Muscle of back (tissue), 11 donors: ENCODE results near the gene ETV2. TPM values are rescaled to one million over a fixed set of nuclear protein-coding genes. Genes with fewer than 3 reads are reported as not detected.
A peak's percentile ranks its signal among the peaks of the same experiment; 100 is the strongest.
"Not testable (repeated sequence)": the region's sequence is repeated elsewhere in the genome, so short reads cannot be mapped to it uniquely, and the experiment has no call there.

Source experiments
- DNase-seq, 3 donors: peaks; one replicate each; pipeline versions ENCODE4 v3.0.0 to v3.0.0-alpha.2; 2013
- polyA plus RNA-seq, 10 donors: library from polyadenylated mRNA; unstranded; fragments of 120-200 nt; gene quantifications; one replicate each; pipeline ENCODE4 v1.2.1, GENCODE V29; 2013; ENCODE audit not compliant: insufficient read length in 10 of 10

ETV2 gene
- polyA plus RNA-seq, 10 donors, result 1.6 to 4.1 (median 2.5) TPM

- DNase-seq, result no peak
These were observed 18.1 kb upstream of the ETV2 start for GRCh38 chr19:35623327-35624010.

DNA sequence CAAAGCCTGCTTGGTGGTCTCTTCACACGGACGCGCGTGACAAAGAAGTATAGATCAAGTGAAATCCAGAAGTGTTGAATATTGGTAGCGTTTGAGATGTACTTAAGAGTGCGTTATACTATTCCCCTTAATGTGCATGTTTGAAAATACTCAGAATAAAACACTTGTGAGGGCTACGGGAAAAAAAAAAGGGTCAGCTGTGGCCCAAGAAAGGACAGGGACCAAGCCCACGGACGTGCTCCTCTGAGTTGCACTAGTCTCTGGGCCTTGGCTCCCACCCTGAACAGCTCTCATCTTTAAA is 13.3 kb upstream of the ETV2 start:
- DNase-seq, result no peak

- DNase-seq, result peak; percentile 99 to 100 (median 99)
These were observed 12.8 kb upstream of the ETV2 start, which contains the start of gene RBM42 for GRCh38 chr19:35628565-35629331. RBM42 (plus strand) TSS chr19:35629036; CDS start chr19:35629154, 118 bp downstream.

- DNase-seq, result no peak
These were observed 12.3 kb upstream of the ETV2 start for GRCh38 chr19:35629332-35629633.

GRCh38 chr19:35633727-35634440 is 7.7 kb upstream of the ETV2 start:
- no peak for DNase-seq

GRCh38 chr19:35636651-35637050 is 4.9 kb upstream of the ETV2 start:
- no peak for DNase-seq

DNA sequence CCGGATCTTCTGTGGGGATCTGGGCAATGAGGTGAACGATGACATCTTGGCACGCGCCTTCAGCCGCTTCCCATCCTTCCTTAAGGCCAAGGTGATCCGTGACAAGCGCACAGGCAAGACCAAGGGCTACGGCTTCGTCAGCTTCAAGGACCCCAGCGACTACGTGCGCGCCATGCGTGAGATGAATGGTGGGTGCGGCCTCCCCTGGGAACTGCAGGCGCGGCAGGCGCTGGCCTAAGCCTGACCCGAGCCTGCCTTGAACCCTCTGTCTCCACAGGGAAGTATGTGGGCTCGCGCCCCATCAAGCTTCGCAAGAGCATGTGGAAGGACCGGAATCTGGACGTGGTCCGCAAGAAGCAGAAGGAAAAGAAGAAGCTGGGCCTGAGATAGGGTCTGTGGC is 4.4 kb upstream of the ETV2 start:
- DNase-seq, result no peak

DNA sequence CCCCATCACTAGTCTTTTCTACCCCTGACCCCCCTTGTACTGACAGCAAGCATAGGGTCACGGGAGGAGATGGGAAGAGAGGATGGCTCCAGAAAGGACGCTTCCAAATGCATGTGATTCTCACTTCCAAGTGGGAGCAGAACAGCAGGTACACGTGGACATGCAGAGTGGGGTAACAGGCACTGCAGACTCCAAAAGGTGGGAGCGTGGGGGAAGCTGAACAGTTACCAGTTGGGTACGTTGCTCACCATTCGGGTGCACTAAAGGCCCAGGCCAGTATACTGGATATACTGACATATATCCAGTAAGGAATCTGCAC is 2.3 kb upstream of the ETV2 start:
- no peak for DNase-seq

DNA sequence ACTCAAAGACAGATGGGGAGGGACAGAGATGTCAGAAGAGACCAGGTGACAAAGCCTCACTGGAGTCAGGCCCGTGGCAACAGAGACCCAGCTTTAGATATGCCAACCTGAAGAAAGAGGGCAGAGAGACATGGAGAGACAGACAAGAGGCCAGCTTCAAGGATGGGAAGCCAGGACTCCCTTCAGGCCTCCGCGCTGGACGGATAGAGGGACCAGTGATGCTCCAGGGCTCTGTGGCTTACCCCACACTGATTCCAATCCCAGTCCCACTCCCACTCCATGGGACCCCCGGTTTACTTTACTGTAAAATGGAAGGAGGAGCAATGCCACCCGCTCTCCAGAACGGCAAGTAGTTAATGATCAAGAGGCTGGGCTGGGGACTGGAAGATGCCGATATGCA is 1.7 kb upstream of the ETV2 start:
- DNase-seq, result no peak

- peak in 1 of 3 donors; percentile 18 for DNase-seq
These were observed 767 bp downstream of the ETV2 start for GRCh38 chr19:35642312-35642711.

GRCh38 chr19:35642798-35643254 is 1.3 kb downstream of the ETV2 start:
- DNase-seq, result peak in 1 of 3 donors; percentile 14

GRCh38 chr19:35643255-35644205 is 2.0 kb downstream of the ETV2 start:
- DNase-seq, result peak; percentile 75 to 95 (median 82)

DNA sequence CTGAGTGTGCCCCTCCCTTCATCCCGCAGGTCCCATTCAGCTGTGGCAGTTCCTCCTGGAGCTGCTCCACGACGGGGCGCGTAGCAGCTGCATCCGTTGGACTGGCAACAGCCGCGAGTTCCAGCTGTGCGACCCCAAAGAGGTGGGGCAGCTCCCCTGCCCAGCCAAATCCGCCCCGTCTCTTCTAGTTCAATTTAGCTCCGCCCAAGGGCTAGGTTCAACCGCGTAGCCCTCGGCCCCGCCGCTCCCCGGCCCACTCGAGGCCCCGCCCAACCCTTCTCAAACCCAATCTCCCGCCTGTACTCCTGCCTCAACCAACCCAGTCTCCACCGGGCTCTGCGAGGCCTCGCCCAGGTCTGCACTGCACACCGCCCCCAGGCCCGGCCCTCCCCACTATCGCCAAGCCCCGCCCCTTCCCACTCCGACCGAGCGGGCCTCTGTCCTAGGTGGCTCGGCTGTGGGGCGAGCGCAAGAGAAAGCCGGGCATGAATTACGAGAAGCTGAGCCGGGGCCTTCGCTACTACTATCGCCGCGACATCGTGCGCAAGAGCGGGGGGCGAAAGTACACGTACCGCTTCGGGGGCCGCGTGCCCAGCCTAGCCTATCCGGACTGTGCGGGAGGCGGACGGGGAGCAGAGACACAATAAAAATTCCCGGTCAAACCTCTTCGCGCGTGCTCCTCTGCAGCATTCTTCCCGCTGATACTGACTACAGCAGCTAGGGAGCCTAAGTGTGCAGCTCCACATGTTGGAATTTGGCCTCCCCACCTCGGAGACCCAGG is 2.9 kb downstream of the ETV2 start:
- DNase-seq, result peak; percentile 92 to 98 (median 93)

DNA sequence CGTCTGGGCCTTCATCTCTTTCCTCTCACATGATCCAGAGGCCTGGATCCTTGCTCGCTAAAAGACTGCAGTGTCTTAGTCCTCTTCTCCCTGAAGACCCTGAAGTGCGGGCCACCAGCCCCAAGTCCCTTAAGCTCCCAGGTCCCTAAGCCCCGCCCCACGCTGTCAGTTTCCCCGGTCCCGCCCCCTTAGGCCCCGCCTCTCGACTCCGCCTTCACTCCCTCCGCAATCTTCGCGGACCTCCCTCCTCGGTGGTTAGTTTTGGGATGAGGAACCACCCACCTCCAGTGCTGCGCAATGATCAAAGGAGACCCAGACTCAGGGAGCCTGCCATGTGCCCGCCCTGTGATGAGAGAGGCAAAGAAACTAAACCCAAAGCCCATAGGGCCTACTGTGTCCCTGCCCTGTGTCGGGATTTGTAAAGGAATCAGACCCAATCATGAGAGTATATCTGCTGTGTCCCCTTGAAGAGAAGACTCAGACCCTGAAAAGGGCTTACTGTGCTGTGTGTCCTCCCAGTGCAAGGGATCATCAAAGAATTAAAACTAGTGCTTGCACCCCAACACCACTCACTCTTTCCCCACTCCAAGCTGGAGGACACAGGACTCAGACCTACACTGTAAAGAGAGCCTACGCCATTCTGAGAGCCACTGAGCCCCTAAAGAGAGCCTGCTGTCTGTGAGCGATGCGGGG is 3.6 kb downstream of the ETV2 start:
- DNase-seq, result peak; percentile 47 to 82 (median 66)

DNA sequence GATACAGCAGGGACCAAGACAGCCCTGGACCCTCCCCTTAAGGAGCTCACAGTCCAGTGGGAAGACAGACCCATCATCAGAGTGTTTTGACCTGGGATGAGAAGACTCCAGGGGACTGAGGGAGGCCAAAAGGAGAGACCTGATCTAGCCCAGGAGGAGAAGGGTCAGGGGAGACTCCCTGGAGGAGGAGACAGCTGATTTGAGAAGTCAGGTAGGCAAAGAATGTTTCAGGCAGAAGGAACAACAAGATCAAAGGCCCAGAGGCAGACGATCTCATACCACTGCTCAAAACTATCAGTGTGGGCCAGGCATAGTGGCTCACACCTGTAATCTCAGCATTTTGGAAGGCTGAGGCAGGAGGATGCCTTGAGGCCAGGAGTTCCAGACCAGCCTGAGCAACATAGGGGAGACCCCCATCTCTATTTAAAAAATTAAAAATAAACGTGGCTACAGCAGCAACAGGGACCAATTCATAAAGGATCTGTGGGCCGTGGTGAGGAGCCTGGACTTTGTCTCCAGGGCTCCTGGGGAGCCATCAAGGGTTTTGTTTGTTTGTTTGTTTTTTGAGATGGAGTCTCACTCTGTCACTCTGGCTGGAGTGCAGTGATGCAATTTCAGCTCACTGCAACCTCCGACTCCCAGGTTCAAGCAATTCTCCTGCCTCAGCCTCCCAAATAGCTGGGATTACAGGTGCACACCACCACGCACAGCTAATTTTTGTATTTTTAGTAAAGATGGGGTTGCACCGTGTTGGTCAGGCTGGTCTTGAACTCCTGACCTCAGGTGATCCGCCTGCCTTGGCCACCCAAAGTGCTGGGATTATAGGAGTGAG is 4.4 kb downstream of the ETV2 start:
- DNase-seq, result no peak

- peak; percentile 96 to 98 (median 97) for DNase-seq
These were observed 6.7 kb downstream of the ETV2 start, which contains the start of gene COX6B1 for GRCh38 chr19:35648017-35648961. COX6B1 (plus strand) TSS chr19:35648323; CDS start chr19:35651244, 2,921 bp downstream.

DNA sequence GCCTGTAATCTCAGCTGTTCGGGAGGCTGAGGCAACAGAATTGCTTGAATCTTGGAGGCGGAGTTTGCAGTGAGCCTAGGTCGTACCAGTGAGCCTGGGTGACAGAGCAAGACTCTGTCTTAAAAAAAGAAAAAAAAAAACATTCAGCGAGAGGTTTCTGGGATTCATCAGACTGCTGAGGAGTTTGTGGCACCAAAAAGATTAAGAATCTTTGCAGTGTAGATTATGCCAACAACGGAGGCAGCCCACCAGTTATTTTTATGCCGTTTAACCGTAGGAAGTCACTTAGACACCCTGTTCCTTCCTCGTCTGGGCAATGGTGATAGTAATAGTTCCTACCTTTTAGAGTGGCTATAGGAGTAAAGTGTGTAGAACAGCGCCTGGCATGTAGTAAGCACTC is 9.0 kb downstream of the ETV2 start:
- DNase-seq, result no peak

DNA sequence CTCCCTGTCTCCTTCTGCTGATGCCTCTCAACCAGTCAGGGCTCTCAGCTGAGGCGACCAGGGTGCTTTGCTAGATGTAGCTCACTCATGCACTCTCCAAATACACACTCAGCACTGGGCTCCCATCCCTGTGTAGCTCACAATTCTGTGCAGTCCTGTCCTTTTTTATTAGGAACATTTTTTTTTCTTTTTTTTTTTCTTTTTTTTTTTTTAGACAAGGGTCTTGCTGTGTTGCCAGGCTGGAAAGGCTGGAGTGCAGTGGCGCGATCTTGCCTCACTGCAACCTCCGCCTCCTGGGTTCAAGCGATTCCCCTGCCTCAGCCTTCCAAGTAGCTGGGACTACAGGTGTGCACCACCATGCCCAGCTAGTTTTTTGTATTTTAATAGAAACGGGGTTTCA is 13.3 kb downstream of the ETV2 start:
- DNase-seq, result not testable (repeated sequence)
